Esophagus mucosa (tissue), 1 donor: Measurements from ENCODE around the gene HSDL2. TPM values are rescaled to one million over a fixed set of nuclear protein-coding genes. Genes with fewer than 3 reads are reported as not detected.

Source experiments
- ATAC-seq: fragments of 200-7000 bp; cut with Tn5 transposase; one replicate; pipeline ENCODE4 v1.9.1; 2020
- total RNA-seq: library from RNA; stranded (reverse); gene quantifications from one replicate; pipeline ENCODE4 v1.2.4, GENCODE V29; 2023
- donor health status: DM: yes; HTN: yes; CAD: no.

The HSDL2 gene
- total RNA-seq, 1 donor from 2014 or later = 27.5 TPM

DNA sequence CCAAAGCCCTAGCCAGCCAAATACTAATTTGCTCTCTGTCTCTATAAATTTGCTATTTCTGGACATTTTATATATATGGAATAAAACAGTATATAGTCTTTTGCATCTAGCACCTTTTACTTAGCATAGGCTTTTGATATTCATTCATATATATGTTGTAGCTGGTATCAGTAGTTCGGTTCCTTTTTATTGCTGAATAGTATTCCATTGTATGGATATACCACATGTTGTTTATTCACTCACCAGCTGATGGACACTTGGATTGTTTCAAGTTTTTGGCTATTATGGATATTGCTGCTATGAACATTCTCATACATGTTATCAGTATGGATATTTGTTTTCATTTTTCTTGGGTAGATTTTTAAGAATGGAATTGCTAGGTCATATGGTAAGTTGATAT is 82.9 kb downstream of the HSDL2 start:
- no peak for ATAC-seq

DNA sequence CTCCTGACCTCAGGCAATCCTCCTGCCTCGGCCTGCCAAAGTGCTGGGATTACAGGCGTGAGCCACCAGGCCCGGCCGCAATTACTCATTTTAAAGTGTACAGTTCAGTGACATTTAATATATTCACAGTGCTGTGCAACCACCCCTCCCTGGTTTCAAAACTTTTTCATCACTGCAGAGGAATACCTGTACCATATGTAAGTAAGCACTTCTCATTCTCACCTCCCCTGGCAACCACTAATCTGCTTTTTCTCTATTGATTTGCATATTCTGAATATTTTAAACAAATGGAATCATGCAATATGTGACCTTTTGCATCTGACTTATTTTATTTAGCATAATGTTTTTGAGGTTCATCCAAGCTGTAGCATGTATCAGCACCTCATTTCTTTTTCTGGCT is 85.4 kb downstream of the HSDL2 start:
- ATAC-seq = no peak

DNA sequence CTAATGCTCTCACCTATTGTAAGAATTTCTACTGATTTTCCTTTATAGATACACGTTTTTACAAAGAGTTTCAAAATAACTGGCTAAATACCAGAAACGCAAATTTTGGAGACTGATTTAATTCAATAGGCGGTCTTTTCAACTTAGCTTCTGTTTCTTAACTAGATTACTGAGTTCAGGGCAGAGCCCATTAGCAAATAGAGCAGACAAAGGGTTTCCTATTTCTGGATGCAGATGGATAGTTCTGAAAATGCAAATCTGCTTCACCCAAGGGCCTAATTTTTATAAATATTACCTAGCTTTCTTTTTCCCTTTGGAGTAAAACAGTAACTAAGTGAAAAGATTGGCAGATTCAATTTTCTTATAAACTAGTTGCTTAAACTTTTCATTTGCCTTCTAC is 93.1 kb downstream of the HSDL2 start:
- ATAC-seq = no peak

DNA sequence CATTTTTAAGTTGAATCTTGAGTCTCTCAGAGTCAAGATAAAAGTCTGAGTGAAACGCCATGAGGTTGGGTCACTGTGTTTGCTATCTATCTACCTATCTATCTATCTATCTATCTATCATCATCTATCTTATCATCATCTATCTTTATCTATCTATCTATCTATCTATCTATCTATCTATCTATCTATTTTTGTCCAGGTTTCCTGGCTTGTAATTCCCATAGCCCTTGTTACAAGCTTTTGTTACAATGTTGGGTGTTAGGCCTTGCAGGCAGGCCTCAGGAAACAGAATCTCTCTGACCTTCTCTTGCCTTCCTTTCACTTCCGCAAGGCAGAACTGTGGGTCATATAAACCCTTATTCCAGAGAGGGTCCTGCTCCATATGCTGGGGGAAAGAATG is 94.1 kb downstream of the HSDL2 start:
- no peak for ATAC-seq

DNA sequence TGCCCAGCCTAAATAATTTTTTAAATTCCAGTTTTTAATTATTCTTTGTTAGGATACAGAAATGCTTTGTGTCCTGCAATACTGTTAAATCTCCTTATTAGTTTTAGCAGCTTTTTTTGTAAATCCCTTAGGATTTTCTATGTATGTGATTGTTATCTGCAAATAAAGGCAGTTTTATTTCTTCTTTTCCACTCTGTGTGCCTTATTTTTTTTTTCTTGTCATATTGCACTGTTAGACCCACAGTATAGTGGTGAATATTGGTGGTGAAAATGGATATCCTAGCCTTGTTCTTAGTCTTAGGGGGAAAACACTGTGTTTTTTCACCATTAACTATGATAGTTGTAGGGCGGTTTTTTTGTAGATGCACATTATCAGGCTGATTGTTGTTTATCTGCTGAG is 95.4 kb downstream of the HSDL2 start:
- ATAC-seq = no peak

DNA sequence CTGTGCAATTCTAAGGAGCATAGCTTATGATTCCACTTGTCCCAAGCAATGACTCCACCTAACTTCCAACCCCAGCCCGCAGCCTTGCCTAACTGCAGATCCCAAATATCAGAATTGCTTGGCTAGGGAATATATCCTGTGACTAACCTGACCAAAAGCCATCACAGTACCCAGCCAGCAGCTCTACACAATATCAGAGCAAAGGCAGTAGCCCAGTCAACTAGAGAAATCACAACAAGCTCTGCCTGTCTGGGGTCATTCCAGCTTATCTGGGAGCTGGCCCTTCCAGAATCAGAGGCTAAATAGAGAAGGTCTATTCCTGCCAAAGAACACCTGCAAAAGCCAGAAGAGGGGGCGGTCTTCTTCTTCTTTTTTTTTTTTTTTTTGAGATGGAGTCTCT is 97.4 kb downstream of the HSDL2 start:
- no peak for ATAC-seq

DNA sequence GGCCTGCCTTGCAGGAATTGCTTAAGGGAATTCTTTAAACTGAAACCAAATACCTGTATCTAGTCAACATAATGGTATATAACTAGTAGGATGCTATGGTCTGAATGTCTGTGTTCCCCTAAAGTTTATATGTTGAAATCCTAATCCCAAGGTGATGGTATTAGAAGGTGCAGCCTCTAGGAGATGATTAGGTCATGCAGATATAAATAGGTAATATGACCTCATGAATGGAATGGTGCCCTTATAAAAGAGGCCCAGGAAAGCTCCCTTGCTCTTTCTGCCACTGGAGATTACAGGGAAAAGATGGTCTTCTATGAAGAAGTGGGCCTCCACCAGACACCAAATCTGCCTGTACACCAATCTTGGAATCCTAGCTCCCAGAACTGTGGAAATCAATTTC is 99.3 kb downstream of the HSDL2 start:
- no peak for ATAC-seq

DNA sequence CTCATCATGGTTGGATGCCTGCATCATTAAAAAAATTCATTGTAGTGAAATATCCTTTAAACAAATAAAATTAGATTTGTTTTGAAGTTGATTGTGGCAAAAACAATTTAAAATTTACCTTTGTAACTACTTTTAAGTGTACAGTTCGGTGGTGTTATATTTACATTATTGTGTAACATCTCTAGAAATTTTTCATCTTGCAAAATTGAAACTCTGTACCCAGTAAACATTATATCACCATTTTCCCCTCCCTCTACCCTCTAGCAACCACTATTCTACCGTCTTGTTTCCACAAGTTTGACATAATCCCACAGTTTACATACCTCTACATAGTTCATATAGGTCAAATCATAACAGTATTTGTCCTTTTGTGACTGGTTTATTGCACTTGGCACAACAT is 104.7 kb downstream of the HSDL2 start:
- ATAC-seq = no peak

DNA sequence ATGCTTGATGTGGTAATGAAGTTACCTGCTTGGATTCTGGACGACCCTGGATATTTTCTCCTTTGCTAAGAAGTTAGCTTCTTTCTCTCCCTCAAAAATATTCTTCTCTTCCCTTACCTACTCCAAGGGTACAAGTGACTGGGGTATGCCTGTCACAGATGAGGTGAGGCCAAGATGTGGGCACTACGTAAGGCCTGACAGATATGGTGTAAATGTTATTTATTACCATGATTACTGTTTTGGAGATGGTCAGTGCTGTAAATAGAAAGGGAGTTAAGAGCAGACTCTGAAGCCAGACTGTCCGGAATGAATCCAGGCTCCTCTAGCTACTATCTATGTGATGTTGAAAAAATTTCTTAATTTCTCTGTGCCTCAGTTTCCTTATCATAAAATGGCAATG is 105.7 kb downstream of the HSDL2 start:
- no peak for ATAC-seq

DNA sequence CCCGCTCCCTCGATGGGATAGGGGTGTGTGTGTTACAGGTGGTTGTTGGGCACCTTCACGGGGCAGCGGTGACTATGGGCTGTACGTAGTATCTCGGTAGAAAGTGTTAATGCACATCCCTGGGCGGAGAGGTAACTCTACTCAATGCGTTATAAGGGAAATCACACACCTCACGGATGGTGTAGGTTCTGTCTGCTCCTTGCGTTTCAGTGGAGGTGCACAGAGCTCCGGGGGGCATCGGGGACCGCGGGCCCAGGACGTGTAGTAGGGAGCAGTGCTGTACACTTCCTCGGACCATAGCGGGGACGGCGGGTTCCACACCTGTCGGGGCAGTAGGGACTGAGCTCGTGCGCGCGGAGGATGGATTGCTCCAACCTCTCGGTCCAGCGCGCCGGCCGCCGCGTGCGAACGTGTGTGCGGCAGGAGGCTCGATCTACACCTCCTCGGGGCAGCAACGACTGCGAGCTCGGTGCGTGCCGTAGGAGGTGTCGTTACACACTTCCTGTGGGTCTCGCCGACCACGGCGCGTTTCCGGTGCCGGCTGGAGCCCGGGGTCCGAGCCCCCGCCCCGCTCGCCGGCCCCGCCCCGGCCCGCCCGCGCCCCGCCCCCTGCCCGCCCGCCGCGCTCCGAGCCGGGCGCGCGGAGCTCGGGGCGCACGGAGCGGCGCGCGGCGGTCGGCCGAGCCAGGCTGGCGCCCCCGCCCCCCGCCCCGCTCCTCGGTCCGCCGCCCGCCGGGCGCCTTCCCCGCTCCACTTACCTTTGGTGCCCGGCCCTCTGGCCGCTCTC is 106.5 kb downstream of the HSDL2 start, which contains the start of gene KIAA1958:
TSS of gene KIAA1958 (plus strand) at position 607 of the 787 bp plus-strand sequence. CDS start 87,254 bp downstream, outside the sequence.
- ATAC-seq = peak; percentile 96

DNA sequence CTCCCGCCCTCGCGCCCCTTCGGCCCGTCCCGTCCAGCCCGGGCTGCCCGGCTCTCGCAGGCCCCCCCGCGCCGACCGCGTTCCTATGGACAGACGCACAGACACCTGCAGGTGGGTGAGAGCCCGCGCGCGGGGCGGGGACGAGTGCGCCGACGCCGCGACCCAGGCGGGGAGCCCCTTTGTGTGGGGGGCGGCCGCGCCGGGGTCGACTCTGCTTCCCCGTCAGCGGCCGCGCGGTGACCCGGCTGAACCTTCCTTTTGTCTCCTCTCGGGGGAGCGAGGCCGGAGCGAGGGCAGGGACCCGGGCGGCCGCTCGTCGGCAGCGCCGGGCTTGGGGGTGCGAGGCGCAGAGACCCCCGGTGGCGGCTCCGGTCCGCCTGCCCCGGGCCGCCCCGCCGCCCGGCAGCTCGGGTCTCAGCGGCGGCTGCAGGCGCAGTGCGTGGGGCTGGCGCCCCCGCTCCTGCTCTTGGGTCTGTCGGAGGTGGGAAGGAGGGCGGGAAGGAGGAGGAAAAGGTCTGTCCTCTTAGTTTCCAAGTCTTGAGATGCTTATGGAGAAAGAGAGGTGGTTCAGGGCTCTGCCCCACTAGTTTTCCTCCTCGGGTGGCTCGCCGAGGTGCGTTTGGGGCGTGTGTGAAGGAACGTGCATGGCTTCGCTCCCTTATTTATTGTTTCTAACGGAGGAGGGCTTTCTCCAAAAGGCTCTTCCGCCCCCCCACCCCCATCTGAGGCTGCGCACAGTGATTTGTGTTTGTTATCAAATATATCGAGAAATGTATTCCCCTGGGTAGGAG is 107.3 kb downstream of the HSDL2 start:
- ATAC-seq = peak; percentile 50

DNA sequence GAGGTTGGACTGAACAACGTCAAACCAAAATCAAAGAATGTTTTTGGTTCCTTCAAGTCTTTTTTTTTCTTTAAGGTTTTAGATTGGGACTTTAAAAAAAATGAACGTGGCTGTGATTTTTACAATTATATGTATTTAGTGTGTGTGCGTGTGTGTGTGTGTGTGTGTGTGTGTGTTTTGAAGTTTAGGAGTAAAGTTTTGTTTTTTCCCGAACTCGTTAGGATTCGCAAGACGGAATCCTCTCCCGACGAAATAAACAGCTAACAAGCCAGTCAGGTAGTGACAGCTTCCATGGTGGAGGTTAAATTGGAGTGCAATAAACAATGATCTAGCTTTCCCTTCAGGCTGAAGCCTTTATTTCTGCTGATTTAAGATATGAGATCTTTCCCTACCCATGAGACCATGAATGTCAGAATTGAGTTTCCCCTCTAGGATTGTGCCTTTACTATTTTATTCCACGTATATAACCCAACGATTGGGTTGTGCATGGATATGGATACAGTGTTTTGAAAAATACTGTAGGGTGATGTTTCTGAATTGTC is 108.0 kb downstream of the HSDL2 start:
- ATAC-seq = no peak

DNA sequence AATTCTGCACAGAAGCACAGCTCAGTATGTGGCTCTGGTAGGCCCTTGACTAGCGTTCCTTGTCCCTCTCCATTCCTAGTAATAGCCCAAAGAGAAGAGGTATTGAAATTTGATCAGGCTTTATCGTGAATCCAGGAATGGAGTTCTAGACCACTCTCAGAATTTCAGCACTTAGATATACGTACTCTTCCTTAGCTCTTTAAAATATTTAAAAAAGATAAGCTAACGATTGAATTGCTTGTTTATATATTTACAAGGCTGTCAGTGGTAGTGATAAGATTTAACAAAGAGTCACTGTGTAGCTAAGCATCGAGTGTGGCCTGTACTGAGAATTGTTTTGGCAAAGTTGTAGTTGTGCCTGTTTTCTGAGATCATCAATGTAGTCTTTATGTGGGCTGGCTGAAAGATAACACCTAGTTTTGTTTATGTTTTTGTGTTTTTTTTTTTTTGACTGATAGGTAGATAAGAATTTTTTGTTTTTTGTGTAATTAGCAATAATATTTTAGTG is 109.2 kb downstream of the HSDL2 start:
- ATAC-seq = no peak

DNA sequence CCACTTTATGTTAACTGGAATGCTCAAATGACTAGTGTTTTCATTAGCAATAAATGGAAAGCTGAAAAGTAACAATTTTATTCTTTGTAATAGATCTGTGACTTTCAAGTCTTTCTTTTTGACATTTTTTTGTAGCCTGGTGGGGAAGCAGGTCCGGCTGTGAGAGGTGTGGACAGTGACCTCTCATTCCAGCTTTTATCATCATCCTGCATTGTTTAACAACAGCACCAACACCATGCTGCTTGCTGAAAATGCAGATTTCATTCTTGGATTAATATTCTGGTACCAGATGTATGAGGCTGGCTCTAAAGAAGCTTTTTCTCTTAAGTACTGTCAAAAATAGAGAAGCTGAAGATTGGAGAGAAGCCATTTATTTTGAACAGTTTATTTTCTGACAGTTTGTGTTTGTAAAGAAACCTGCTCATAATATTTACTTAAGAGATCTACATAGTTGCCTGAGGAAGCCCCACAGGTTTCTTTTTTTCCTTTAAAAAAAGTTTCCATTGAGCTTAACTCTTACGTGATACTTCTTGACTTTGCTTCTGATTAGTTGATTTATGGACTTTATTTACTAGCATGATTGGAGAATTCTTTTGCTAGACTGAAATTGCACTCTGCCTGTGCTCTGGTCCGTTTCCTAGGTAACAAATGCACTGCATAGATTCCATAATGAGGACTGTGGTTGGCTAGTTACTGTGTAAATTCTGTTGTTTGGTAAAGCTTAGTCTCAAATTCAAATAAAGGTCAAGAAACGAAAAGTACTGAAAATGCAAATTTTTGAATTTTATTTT is 110.2 kb downstream of the HSDL2 start:
- no peak for ATAC-seq

DNA sequence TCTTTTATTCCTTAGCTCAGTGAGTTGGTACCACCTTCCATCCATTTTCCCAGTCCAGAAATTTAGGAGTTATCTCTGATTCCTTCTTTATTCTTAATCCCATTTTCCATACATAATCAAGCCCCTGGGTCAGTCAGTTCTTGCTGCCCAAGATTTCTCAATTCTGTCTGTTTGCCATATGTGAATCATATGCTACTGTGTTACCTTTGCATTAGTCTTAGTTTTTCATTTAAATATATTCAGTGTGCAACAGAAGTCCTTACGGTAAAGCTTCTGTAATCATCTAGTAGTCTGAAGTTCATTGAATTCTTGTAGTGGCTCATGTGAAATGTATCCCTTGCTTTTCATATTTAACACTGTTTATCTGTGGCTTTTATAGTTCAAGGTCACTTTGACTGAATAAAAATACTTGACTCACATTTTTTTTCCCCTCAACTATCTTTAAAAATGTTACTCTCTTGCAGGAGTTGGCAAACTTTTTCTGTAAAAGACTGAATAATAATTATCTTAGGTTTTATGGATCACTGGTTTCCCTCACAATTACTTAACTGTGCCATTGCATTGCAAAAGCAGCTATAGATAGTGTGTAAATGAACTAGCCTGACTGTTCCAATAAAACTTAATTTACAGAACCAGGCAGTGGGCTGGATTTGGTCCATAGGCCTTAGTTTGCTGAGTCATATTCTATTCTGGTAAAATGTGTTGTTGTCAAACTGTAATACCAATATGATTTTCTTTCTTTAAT is 113.7 kb downstream of the HSDL2 start:
- no peak for ATAC-seq

DNA sequence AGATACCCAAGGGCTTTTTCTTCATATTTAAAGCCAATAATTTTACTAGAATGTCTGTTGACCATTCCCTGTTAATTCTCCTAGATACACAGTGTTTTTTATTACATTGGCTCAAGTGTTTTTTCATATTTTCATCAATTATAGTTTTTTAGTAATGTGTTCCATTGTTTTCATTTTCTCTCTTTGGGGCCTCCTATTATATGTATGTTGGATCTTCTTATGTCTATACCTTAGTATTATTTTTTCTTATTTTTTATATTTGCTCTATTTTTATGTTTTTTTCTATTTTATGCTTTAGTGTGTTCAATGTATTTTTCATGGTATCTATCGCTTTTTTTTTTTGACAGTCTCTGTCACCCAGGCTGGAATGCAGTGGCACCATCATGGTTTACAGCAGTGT is 114.2 kb downstream of the HSDL2 start:
- no peak for ATAC-seq

DNA sequence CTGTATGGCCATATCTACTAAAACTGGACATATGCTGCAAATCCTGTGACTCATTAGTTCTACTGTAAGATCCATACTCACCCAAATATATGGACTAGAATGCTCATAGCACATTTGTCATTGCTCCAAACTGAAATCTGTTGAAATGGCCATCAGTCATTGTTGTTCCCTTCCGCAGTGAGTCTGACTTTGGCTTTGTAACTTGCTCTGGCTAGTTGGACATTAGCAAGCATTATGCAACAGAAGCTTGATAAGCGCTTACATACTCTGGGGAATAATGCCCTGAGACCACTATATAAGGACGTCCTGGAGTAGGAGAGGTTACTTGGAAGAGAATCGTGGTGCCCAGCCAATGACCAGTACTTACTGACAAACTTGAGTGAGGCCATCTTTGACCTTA is 115.7 kb downstream of the HSDL2 start:
- no peak for ATAC-seq

DNA sequence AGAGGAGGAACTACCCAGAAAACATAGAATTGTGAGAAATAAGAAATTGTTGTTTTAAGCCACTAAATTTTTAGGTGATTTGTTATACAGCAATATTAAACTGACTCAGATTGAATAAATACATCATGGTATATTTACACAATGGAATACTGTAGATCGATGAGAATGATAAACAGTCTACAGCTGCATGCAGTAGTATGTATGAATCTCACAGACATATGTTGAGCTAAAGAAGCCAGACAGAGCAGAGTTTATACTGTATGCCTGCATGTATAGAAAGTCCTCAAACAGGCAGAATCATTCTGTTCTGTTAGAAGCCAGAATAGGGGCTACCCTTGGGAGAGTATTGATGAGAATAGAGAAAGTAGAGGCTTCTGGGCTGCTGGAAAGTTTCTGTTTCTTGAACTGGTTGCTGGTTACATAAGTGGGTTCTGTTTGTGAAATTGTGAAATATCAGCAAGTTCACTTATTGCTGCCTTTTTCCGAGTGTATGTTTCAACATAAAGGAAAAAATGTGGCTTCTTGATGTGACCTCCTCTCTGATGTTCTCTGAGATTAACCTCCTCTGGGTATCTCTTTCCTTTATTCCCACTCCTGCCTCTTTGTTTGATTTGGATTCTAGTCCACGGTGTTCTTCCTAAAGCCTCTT is 116.3 kb downstream of the HSDL2 start:
- no peak for ATAC-seq

DNA sequence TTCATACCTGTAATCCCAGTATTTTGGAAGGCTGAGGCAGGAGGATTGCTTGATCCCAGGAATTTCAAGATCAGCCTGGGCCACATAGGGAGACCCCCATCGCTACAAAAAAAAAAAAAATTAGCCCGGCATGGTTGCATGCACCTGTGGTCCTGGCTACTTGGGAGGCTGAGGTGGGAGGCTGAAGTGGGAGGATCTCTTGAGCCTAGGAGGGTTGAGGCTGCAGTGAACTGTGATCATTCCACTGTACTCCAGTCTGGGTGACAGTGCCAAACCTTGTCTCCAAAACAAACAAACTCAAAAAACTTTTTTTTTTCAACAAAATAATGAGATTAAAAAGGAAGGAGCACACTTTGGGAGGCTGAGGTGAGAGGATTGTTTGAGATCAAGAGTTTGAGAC is 120.9 kb downstream of the HSDL2 start:
- no peak for ATAC-seq

DNA sequence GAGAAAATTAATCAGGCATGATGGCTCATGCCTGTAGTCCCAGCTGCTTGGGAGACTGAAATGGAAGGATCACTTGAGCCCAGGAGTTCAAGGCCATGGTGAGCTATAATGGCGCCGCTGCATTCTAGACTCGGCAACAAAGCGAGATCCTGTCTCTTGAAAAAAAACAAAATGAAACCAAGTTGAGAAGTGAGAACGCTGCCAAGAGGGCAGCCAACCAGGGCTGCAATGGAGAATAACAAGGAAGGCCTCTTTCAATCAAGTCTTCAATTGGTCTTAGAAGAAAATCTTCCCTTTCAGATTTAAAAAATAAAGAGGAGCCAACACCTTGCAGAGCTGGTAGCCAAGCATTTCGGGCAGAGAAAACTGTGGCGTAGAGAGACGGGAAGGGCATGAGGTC is 121.4 kb downstream of the HSDL2 start:
- no peak for ATAC-seq

DNA sequence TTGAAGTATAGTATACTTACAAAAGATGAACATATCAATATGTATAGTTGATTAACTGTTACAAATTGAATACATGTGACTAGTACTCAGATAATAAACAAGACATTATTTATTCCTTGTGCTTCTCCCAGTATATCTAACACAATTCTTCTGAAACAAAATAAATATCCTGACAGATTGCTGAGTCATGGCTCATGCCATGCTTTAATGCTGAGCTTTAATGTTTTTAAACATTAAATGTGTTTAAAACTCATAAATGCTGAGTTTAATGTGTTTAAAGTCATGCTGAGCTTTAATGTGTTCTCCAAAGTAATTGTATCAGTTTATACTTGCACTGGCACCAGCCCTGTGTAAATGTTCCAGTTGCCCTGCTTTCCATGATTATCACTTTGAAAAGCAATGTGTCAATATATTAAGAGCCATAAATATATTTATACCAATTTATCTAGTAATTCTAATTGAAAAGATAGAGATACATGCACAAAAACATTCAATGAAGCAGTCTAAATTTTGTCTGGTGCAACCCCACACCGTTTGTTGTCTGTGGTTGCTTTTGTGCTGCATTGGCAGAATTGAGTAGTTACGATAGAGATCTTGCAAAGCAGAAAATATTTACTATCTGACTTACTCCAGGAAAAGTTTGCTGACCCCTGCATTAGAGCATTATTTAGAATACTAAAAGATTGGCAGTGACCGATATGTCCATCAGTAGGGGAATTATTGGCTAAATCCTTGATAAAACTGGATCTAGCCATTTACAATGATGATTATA is 122.5 kb downstream of the HSDL2 start:
- no peak for ATAC-seq
